OCI-LY7 (cell line): ENCODE data around the gene BAG5. TPM values are rescaled to one million over a fixed set of nuclear protein-coding genes. Genes with fewer than 3 reads are reported as not detected.

Experiments
- BruUV-seq: library from RNA; stranded (reverse); fragments of 400-500 nt; replicated peaks from 2 replicates; lab custom pipeline; 2021; lab: Mats Ljungman, UMichigan
- CTCF ChIA-PET: fragments of 300-600 bp; sonication (Branson Sonifier 250); formaldehyde crosslinking; loops from one replicate; lab custom pipeline; 2022; ENCODE audit warnings: antibody characterized with exemption; ENCODE audit not compliant: unreplicated experiment; lab: Charles Lee
- POLR2A ChIA-PET: fragments of 300-600 bp; sonication (Branson Sonifier 250); formaldehyde crosslinking; loops from one replicate; lab custom pipeline; 2022; ENCODE audit warnings: antibody characterized with exemption; lab: Charles Lee
- DNase-seq: peaks from one replicate; pipeline ENCODE4 v3.0.0-alpha.2; 2015; ENCODE audit warnings: low spot score
- H2AFZ ChIP-seq: fragments of 200-600 bp; sonication (generic), shearing (Covaris generic); 2 replicates; pipeline ENCODE4 v1.6.1; 2014; ENCODE audit warnings: mild to moderate bottlenecking, antibody characterized with exemption, low read length, moderate library complexity
- H3K27ac ChIP-seq: fragments of 200-600 bp; sonication (generic); 2 replicates; pipeline ENCODE4 v1.5.1; 2014; ENCODE audit warnings: mixed run types, low read depth, mild to moderate bottlenecking, moderate library complexity, low read length, inconsistent platforms; ENCODE audit not compliant: poor library complexity, severe bottlenecking
- H3K36me3 ChIP-seq: fragments of 200-600 bp; sonication (generic); 2 replicates; pipeline ENCODE4 v1.6.1; 2014; ENCODE audit warnings: mild to moderate bottlenecking, antibody characterized with exemption, low read length, moderate library complexity, mixed read lengths; ENCODE audit not compliant: insufficient read depth
- H3K4me1 ChIP-seq: fragments of 200-600 bp; sonication (generic); 2 replicates; pipeline ENCODE4 v1.5.1; 2014; ENCODE audit warnings: mild to moderate bottlenecking, low read length; ENCODE audit not compliant: insufficient read depth, poor library complexity, severe bottlenecking
- H3K4me2 ChIP-seq: fragments of 200-600 bp; sonication (generic); 2 replicates; pipeline ENCODE4 v1.6.1; 2014; ENCODE audit warnings: mild to moderate bottlenecking, low read length
- H3K4me3 ChIP-seq: fragments of 200-600 bp; sonication (generic); 2 replicates; pipeline ENCODE4 v1.5.1; 2014; ENCODE audit warnings: mild to moderate bottlenecking, low read depth, low read length; ENCODE audit not compliant: poor library complexity, severe bottlenecking
- H3K79me2 ChIP-seq: fragments of 200-600 bp; sonication (generic); 2 replicates; pipeline ENCODE4 v1.6.1; 2016; ENCODE audit warnings: low read depth, mild to moderate bottlenecking, low read length, moderate library complexity, mixed read lengths; ENCODE audit not compliant: insufficient read depth
- H3K9me2 ChIP-seq: fragments of 200-600 bp; sonication (generic); 2 replicates; pipeline ENCODE4 v1.6.1; 2016; ENCODE audit warnings: mild to moderate bottlenecking, low read length, mixed read lengths; ENCODE audit not compliant: insufficient read depth
- H3K9me3 ChIP-seq: fragments of 200-600 bp; sonication (generic); 2 replicates; pipeline ENCODE4 v1.6.1; 2014; ENCODE audit warnings: mild to moderate bottlenecking, mixed run types, low read length, mixed read lengths
- H4K20me1 ChIP-seq: fragments of 200-600 bp; sonication (generic); 2 replicates; pipeline ENCODE4 v1.6.1; 2014; ENCODE audit warnings: mild to moderate bottlenecking, antibody characterized with exemption, low read length, moderate library complexity, mixed read lengths; ENCODE audit not compliant: insufficient read depth
- EZH2phosphoT487 ChIP-seq: fragments of 200-600 bp; sonication (generic); IDR thresholded peaks from 2 replicates; pipeline ENCODE4 v1.6.1; 2018; ENCODE audit warnings: low read depth, borderline replicate concordance, mild to moderate bottlenecking, mixed run types, antibody characterized with exemption, low read length, moderate library complexity, mixed read lengths
- intact Hi-C: fragments of 100-400 bp; cut with micrococcal nuclease; formaldehyde crosslinking; loops from one replicate; pipeline ENCODE4 v1.10.0; 2022; ENCODE audit not compliant: unreplicated experiment
- total RNA-seq, 2 experiments: library from RNA; depleted of rRNA in 1 of 2; stranded (reverse); fragments of >200 nt in 1 of 2; shearing (Covaris generic) in 1 of 2; gene quantifications; 2 replicates each; pipeline ENCODE4 v1.2.3, GENCODE V29; 2014 to 2022
- TF ChIP-seq, protein P1 (sequence below): fragments of 200-600 bp; sonication (generic); conservative IDR thresholded peaks from 2 replicates; pipeline ENCODE4 v1.5.1; 2014; ENCODE audit warnings: mild to moderate bottlenecking, antibody characterized with exemption, low read length, moderate library complexity, mixed read lengths

BAG5 gene
- total RNA-seq, 2 experiments from 2014 or later = 29.2 to 38.7 TPM

DNA sequence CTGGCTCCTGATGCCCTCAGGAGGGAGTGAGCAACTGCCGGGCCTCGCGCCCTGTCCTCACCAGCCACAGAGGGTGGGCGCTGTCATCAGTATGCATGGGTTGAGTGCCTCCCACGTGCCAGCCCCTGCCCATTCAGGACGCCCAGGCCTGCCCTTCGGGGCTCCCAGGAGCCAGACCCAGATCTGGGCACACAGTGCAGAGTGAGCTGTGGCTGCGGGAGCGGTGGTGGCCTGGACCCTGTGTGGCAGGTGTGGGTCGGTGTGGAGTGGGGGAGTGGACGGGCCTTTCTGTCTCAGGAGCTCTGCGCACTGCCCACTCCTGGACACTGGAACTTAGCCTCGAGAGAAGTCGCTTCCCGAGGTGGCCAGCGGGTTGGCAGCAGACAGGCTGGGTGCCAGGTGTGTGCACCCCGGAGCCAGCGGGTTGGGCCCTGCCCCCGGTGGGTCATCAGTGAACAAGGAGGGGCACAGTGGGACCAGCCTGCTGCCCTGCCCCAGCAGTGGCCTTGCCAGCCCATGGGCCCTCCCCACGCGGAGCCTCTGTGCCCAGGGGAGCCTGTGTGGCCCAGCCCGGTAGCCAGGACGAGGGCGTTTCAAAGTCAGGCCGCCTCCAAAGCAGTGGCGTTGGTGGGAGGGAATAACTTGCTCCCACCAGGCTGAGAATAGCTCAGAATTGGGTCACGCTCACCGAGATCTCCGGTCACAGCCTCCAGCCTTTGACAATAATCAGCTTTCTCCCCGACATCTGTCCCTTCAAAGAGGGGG lies 24.0 kb downstream of the BAG5 start:
- Histone ChIP-seq H3K27ac (no peak overlapping the region), H3K9me3 (no peaks in the 10 kb centered on the region), H2AFZ (no peak overlapping the region), H3K4me2 (no peak overlapping the region), H3K36me3 (peaks cover 13% of the 10 kb centered on the region; the same call in 1 of the 2 replicates), H3K4me1 (no peaks in the 10 kb centered on the region), H3K79me2 (no peaks in the 10 kb centered on the region), H4K20me1 (no peaks in the 10 kb centered on the region; the same call in 1 of the 2 replicates), H3K4me3 (no peak overlapping the region), H3K9me2 (no peaks in the 10 kb centered on the region)
- BruUV-seq = no TSS peak
- intact Hi-C loops = loop anchor here (2.0 kb wide), 1 partner anchor 24 kb away; no protein-coding TSS in a partner anchor
- no peak for TF ChIP-seq EZH2phosphoT487
- TF ChIP-seq, protein P1, sequence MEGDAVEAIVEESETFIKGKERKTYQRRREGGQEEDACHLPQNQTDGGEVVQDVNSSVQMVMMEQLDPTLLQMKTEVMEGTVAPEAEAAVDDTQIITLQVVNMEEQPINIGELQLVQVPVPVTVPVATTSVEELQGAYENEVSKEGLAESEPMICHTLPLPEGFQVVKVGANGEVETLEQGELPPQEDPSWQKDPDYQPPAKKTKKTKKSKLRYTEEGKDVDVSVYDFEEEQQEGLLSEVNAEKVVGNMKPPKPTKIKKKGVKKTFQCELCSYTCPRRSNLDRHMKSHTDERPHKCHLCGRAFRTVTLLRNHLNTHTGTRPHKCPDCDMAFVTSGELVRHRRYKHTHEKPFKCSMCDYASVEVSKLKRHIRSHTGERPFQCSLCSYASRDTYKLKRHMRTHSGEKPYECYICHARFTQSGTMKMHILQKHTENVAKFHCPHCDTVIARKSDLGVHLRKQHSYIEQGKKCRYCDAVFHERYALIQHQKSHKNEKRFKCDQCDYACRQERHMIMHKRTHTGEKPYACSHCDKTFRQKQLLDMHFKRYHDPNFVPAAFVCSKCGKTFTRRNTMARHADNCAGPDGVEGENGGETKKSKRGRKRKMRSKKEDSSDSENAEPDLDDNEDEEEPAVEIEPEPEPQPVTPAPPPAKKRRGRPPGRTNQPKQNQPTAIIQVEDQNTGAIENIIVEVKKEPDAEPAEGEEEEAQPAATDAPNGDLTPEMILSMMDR = no peak
- no peak for DNase-seq
- ChIA-PET CTCF (no interaction called here), POLR2A (no interaction called here)

DNA sequence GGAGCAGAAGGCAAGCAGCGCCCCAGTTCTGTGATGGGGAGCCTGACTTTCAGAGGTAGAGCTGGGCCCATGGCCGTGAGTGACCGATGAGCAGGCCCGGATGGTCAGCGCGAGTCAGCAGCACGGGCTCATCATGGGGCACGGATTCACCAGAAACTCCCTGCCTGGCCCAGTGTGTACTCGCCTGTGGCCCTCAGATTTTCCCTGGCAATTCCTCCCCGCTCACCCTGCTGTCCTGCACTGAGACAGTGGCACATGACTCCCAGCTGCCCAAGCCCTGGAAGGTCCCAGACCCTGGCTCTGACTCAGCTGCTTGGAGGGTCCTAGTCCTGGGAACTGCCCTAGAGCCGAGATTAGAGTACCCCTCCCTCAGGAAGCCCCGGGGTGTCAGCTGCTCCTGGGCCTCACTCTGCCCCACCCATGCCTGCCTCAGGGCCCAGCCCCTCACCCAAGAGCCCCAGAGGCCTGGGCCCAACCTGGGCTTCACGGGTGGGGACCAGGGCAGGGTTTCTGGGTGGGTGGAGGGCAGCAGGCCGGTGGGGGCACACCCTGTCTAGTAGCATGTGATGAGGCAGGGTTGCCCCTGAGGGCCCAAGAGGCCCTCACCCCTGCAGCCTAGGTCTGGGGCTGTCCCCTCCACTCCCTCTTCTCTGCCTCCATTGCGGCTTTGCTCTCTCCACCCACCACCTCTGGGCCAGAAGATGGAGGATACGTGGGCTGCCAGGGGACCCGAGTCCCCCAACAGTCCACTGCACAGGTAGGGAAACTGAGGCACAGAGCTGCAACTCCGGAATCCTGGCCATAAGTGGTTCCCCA lies 25.1 kb downstream of the BAG5 start:
- ChIA-PET CTCF (no interaction called here), POLR2A (no interaction called here)
- Histone ChIP-seq H3K9me2 (no peaks in the 10 kb centered on the region), H3K4me1 (no peaks in the 10 kb centered on the region), H3K27ac (no peak overlapping the region), H2AFZ (no peak overlapping the region), H3K79me2 (no peaks in the 10 kb centered on the region), H3K4me3 (no peak overlapping the region), H3K4me2 (no peak overlapping the region), H3K36me3 (peaks cover 15% of the 10 kb centered on the region; the same call in 1 of the 2 replicates), H4K20me1 (no peaks in the 10 kb centered on the region; the same call in 1 of the 2 replicates), H3K9me3 (no peaks in the 10 kb centered on the region)
- DNase-seq = no peak
- BruUV-seq = no TSS peak
- intact Hi-C loops = no loop called here
- TF ChIP-seq, protein P1 = no peak
- TF ChIP-seq EZH2phosphoT487 = no peak
